ENCODE results near the gene AGFG2. TPM values are rescaled to one million over a fixed set of nuclear protein-coding genes. Genes with fewer than 3 reads are reported as not detected.
"Not testable (repeated sequence)": the region's sequence is repeated elsewhere in the genome, so short reads cannot be mapped to it uniquely, and the experiment has no call there.

Gene AGFG2, protein sequence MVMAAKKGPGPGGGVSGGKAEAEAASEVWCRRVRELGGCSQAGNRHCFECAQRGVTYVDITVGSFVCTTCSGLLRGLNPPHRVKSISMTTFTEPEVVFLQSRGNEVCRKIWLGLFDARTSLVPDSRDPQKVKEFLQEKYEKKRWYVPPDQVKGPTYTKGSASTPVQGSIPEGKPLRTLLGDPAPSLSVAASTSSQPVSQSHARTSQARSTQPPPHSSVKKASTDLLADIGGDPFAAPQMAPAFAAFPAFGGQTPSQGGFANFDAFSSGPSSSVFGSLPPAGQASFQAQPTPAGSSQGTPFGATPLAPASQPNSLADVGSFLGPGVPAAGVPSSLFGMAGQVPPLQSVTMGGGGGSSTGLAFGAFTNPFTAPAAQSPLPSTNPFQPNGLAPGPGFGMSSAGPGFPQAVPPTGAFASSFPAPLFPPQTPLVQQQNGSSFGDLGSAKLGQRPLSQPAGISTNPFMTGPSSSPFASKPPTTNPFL
- total RNA-seq, result 10 to 100 TPM; 10.6 to 16.1 TPM
- 10 to 100 TPM; 18.3 to 21.0 TPM for polyA plus RNA-seq (ENCODE audit: insufficient read length in 2 of 2)
- long read RNA-seq, donor 1, full-length matches to known transcripts, result 2 of 22 reads
- long read RNA-seq, donor 1, partial matches to known transcripts, result 20 of 22 reads
- long read RNA-seq, donor 1, other reads (novel, unspliced or antisense), result 0 of 22 reads
- long read RNA-seq, donor 2, full-length matches to known transcripts, result 1 of 1 reads
- long read RNA-seq, donor 2, partial matches to known transcripts, result 0 of 1 reads
- long read RNA-seq, donor 2, other reads (novel, unspliced or antisense), result 0 of 1 reads
- long read RNA-seq, donor 3, result 0 reads
- long read RNA-seq, donor 4, full-length matches to known transcripts, result 6 of 22 reads
- long read RNA-seq, donor 4, partial matches to known transcripts, result 16 of 22 reads
- long read RNA-seq, donor 4, other reads (novel, unspliced or antisense), result 0 of 22 reads

DNA sequence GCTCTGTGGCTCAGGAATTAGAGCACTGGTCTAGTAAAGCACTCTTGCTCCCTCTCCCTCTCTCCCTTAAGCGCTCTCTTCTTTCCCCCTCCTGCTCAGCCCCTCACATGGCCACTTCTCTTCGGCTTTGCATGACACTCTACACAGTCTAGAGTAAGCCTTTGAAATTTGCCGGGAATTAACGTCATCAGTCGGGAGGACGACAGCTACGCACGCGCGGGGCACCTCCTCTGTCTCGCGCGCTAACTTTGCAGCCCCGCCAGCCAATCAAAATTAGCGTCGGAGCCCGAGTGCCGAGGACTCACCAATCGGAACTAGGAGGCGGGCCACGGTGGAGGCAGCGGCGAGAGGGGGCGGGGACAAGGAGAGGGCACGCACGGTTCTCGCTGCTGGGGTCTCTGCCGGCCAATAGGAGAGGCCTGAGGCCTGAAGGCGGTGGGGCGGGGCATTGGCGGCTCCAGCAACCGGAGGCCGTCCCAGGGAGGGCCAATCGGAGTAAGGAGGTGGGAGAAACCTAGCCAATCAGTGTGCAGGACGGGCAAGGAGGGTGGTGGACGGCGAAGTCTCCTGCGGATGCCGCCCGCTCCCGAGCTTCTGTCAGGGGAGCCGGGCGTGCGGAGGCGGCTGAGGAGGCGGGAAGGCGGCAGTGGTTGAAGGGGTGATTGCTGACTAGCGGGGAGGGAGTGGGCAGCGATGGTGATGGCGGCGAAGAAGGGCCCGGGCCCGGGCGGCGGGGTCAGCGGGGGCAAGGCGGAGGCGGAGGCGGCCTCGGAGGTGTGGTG lies at the start of gene AGFG2:
AGFG2 (plus strand) TSS at position 550 of the 782 bp plus-strand sequence; CDS start at position 694, 144 bp downstream.
- Histone ChIP-seq H3K36me3 (ENCODE audit: control insufficient read depth, insufficient read depth, low read length) (no peaks in the 10 kb centered on the region), H3K4me3 (ENCODE audit: low read depth, low read length) (peak within 1 kb of the TSS; percentile 66), H3K27ac (ENCODE audit: low read depth, low read length) (peak within 1 kb of the TSS; percentile 78), H3K9me3 (ENCODE audit: control insufficient read depth, insufficient read depth, low read length) (no peaks in the 10 kb centered on the region), H3K4me1 (ENCODE audit: control insufficient read depth, insufficient read depth, low read length) (peaks cover 13% of the 10 kb centered on the region), H3K27me3 (ENCODE audit: control insufficient read depth, insufficient read depth, low read length) (no peaks in the 10 kb centered on the region)
- peak; percentile 97 to 100 (median 100) for DNase-seq (ENCODE audit: low read depth in 4 of 6, low spot score in 6 of 6)
- WGBS (ENCODE audit: insufficient coverage), result under 1% methylated on average over 60 of the region's 60 CpGs

- Histone ChIP-seq H3K36me3 (ENCODE audit: control insufficient read depth, insufficient read depth, low read length) (peaks cover 78% of the 10 kb centered on the region), H3K27me3 (ENCODE audit: control insufficient read depth, insufficient read depth, low read length) (no peaks in the 10 kb centered on the region), H3K9me3 (ENCODE audit: control insufficient read depth, insufficient read depth, low read length) (no peaks in the 10 kb centered on the region), H3K4me1 (ENCODE audit: control insufficient read depth, insufficient read depth, low read length) (peaks cover 80% of the 10 kb centered on the region), H3K4me3 (ENCODE audit: low read depth, low read length) (no peak overlapping the region), H3K27ac (ENCODE audit: low read depth, low read length) (peak overlapping the region; percentile 34)
- DNase-seq (ENCODE audit: low read depth in 4 of 6, low spot score in 6 of 6), result peak; percentile 91 to 100 (median 98)
- 4% methylated on average over 3 of the region's 9 CpGs for WGBS (ENCODE audit: insufficient coverage)
Measured at GRCh38 chr7:100489824-100490223, 49.2 kb upstream of the AGFG2 start.

DNA sequence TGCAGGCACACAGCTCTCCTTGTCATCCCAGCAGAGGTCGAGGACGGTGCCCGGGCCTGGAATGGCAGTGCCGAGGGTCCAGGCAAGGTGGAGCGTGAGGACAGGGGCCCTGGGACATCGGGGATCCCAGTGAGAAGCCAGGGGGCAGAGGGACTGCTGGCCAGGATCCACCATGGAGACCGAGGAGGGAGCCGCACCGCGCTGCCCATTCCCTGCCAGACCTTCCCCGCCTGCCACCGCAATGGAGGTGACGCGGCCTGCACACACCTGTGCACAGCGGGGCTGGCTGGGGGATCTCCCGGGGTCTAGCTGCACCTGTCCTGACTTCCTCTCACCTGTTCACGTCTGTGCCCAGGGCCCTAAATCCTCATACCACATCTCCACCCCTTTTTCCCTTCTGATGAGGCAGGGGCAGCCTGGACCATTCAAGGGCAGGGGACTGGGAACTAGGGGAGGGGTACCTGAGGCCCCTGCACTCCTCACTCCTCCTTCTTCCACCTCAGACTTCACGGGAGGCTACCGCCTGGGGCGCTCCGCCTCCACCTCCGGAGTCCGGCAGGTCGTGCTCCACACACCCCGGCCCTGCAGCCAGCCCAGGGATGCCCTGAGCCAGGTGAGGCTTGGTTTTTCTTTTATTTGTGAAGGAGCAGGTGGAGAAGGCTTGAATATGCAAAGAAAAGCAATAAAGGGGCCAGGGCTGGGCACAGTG lies 48.4 kb upstream of the AGFG2 start:
- no peak overlapping the region for H3K4me3 ChIP-seq (ENCODE audit: low read depth, low read length)
- no peak for DNase-seq (ENCODE audit: low read depth in 4 of 6, low spot score in 6 of 6)

GRCh38 chr7:100491192-100491578 lies 47.8 kb upstream of the AGFG2 start:
- Histone ChIP-seq H3K9me3 (ENCODE audit: control insufficient read depth, insufficient read depth, low read length) (no peaks in the 10 kb centered on the region), H3K27ac (ENCODE audit: low read depth, low read length) (no peak overlapping the region), H3K4me1 (ENCODE audit: control insufficient read depth, insufficient read depth, low read length) (peaks cover 67% of the 10 kb centered on the region), H3K27me3 (ENCODE audit: control insufficient read depth, insufficient read depth, low read length) (no peaks in the 10 kb centered on the region), H3K4me3 (ENCODE audit: low read depth, low read length) (no peak overlapping the region), H3K36me3 (ENCODE audit: control insufficient read depth, insufficient read depth, low read length) (peaks cover 76% of the 10 kb centered on the region)
- no peak for DNase-seq (ENCODE audit: low read depth in 4 of 6, low spot score in 6 of 6)
- WGBS (ENCODE audit: insufficient coverage), result 98% methylated on average over 4 of the region's 5 CpGs

More for the DNA sequence above, 48.4 kb upstream of the AGFG2 start:
- 59% methylated on average over 20 of the region's 25 CpGs for WGBS (ENCODE audit: insufficient coverage)
- Histone ChIP-seq H3K36me3 (ENCODE audit: control insufficient read depth, insufficient read depth, low read length) (peaks cover 77% of the 10 kb centered on the region), H3K27ac (ENCODE audit: low read depth, low read length) (peak overlapping the region; percentile 34), H3K27me3 (ENCODE audit: control insufficient read depth, insufficient read depth, low read length) (no peaks in the 10 kb centered on the region), H3K4me1 (ENCODE audit: control insufficient read depth, insufficient read depth, low read length) (peaks cover 72% of the 10 kb centered on the region), H3K9me3 (ENCODE audit: control insufficient read depth, insufficient read depth, low read length) (no peaks in the 10 kb centered on the region)

DNA sequence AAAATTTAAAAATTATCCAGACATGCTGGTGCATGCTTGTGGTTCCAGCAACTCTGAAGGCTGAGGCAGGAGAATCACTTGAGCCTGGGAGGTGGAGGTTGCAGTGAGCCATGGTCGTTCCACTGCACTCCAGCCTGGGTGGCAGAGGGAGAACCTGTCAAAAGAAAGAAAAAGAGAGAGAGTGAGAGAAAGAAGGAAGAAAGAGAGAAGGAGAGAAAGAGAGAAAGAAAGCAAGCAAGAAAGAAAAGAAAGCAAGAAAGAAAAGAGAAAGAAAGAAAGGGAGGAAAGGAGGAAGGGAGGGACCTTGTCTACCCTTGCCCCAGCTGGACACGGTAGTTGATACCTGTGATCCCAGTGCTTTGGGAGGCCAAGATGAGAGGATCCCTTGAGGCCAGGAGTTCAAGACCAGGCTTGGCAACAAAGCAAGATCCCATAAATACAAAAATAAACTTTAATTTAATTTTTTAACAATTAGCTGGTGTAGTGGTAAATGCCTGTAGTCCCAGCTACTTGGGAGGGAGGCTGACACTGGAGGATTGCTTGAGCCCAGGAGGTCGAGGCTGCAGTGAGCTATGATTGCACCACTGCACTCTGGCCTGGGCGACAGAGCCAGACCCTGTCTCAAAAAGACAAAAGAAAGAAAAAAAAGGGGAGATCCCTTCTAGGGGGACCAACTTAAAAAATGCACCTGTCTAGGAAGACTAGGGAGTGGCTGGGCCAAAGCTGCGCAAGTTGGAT lies 46.1 kb upstream of the AGFG2 start:
- Histone ChIP-seq H3K9me3 (ENCODE audit: control insufficient read depth, insufficient read depth, low read length) (no peaks in the 10 kb centered on the region), H3K27me3 (ENCODE audit: control insufficient read depth, insufficient read depth, low read length) (no peaks in the 10 kb centered on the region), H3K36me3 (ENCODE audit: control insufficient read depth, insufficient read depth, low read length) (peaks cover 65% of the 10 kb centered on the region), H3K27ac (ENCODE audit: low read depth, low read length) (peak overlapping the region; percentile 52), H3K4me3 (ENCODE audit: low read depth, low read length) (no peak overlapping the region), H3K4me1 (ENCODE audit: control insufficient read depth, insufficient read depth, low read length) (peaks cover 57% of the 10 kb centered on the region)
- 88% methylated on average over 5 of the region's 5 CpGs for WGBS (ENCODE audit: insufficient coverage)
- DNase-seq (ENCODE audit: low read depth in 4 of 6, low spot score in 6 of 6), result no peak

DNA sequence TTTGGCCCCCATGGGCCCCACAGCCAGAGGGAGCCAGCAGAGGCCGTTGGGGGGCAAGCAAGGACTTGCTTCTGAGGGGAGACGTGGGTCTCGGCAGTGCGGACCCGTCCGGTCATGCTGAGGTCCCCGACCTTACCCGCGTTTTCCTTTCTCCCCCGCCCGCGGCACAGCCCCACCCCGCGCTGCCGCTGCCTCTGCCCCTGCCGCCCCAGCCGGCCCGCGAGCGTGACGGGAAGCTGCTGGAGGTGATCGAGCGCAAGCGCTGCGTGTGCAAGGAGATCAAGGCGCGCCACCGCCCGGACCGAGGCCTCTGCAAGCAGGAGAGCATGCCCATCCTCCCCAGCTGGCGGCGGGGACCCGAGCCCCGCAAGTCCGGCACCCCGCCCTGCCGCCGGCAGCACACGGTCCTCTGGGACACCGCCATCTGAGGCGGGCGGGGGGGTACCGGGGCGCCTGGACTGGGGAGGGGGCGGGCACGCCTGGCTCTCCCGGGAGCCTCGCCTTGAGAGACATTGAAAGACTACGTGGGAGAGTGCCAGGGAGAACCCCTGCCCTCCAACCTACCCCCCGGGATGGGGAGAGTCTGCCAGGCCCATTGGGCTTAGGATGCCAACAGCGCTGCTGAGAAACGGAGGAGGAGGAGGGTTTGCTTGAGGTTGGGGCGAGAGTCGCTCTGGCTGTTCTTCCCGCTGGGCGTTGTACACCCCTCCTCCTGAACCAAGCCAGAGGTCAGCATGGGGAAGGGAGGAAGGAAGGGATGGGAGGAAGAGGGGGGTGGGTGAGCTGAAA lies 45.3 kb upstream of the AGFG2 start:
- Histone ChIP-seq H3K36me3 (ENCODE audit: control insufficient read depth, insufficient read depth, low read length) (peaks cover 58% of the 10 kb centered on the region), H3K4me1 (ENCODE audit: control insufficient read depth, insufficient read depth, low read length) (peaks cover 54% of the 10 kb centered on the region), H3K4me3 (ENCODE audit: low read depth, low read length) (peak overlapping the region; percentile 2), H3K9me3 (ENCODE audit: control insufficient read depth, insufficient read depth, low read length) (no peaks in the 10 kb centered on the region), H3K27me3 (ENCODE audit: control insufficient read depth, insufficient read depth, low read length) (no peaks in the 10 kb centered on the region), H3K27ac (ENCODE audit: low read depth, low read length) (peak overlapping the region; percentile 57)
- peak in 2 of 6 donors; percentile 81 to 85 for DNase-seq (ENCODE audit: low read depth in 4 of 6, low spot score in 6 of 6)
- WGBS (ENCODE audit: insufficient coverage), result 3% methylated on average over 41 of the region's 56 CpGs

GRCh38 chr7:100496509-100496908 lies 42.5 kb upstream of the AGFG2 start:
- Histone ChIP-seq H3K36me3 (ENCODE audit: control insufficient read depth, insufficient read depth, low read length) (peaks cover 39% of the 10 kb centered on the region), H3K27ac (ENCODE audit: low read depth, low read length) (no peak overlapping the region), H3K4me1 (ENCODE audit: control insufficient read depth, insufficient read depth, low read length) (peaks cover 26% of the 10 kb centered on the region), H3K27me3 (ENCODE audit: control insufficient read depth, insufficient read depth, low read length) (no peaks in the 10 kb centered on the region), H3K9me3 (ENCODE audit: control insufficient read depth, insufficient read depth, low read length) (no peaks in the 10 kb centered on the region), H3K4me3 (ENCODE audit: low read depth, low read length) (no peak overlapping the region)
- no CpG with 5 or more reads among the region's 6 CpGs for WGBS (ENCODE audit: insufficient coverage)
- DNase-seq (ENCODE audit: low read depth in 4 of 6, low spot score in 6 of 6), result no peak

GRCh38 chr7:100500743-100501142 lies 38.3 kb upstream of the AGFG2 start:
- not testable (repeated sequence) for DNase-seq (ENCODE audit: low read depth in 4 of 6, low spot score in 6 of 6); H3K27ac ChIP-seq (ENCODE audit: low read depth, low read length); H3K27me3 ChIP-seq (ENCODE audit: control insufficient read depth, insufficient read depth, low read length); H3K4me1 ChIP-seq (ENCODE audit: control insufficient read depth, insufficient read depth, low read length); H3K4me3 ChIP-seq (ENCODE audit: low read depth, low read length); H3K9me3 ChIP-seq (ENCODE audit: control insufficient read depth, insufficient read depth, low read length); H3K36me3 ChIP-seq (ENCODE audit: control insufficient read depth, insufficient read depth, low read length)
- no CpG with 5 or more reads among the region's 2 CpGs for WGBS (ENCODE audit: insufficient coverage)
